ENCODE measurements around the gene DCDC2B.
"Not testable (repeated sequence)": the region's sequence is repeated elsewhere in the genome, so short reads cannot be mapped to it uniquely, and the experiment has no call there.

The DCDC2B gene

DNA sequence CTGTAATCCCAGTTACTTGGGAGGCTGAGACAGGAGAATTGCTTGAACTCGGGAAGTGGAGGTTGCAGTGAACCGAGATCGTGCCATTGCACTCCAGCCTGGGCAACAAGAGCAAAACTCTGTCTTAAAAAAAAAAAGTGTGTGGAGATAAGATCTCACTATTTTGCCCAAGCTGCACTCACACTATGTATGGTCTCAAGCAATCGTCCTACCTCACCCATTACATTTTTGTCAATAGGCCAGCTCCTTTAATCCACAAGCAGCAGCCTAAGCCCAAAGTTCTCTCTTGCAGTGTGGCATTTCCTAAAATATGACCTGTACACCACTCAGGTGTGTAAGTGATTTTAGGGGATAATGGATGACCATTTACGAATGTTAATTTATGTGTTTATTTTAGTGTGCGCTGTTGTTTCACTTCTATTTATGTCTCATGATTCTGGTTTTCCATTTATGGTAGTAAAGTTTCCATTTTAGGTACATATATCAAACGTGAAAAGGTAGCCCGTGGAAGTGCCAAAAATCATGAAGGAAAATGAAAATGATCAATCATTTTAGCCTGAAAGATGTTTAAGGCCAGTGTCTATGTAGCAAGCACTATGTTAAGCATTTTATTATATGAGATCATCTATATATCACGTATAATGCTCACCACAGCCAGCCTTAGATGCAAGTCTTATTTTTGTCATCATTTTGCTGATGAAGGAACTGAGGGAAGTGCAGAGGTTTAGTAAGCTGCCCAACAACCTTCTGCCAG, 47.8 kb downstream of the DCDC2B start:
- no peak for DNase-seq (ENCODE audit: low read depth in 2 of 2)

DNA sequence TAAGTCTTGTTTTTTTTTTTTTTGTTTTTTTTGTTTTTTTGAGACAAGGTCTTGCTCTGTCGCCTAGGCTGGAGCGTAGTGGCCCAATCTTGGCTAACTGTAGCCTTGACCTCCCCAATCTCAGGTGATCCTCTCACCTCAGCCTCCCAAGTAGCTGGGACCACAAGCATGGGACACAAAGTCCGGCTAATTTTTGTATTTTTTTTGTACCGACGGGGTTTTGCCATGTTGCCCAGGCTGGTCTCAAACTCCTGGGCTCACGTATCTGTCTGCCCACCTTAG, 48.3 kb downstream of the DCDC2B start:
- DNase-seq (ENCODE audit: low read depth in 2 of 2): no peak

DNA sequence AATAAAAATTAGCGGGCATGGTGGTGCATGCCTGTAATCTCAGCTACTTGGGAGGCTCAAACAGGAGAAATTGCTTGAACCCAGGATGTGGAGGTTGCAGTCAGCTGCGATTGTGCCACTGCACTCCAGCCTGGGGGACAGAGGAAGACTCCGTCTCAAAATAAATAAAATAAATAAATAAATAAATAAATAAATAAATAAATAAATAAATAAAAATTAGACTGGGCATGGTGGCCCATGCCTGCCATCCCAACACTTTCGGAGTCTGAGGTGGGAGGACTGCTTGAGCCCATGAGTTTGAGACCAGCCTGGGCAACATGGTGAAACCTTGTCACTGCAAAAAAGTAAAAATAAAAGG, 54.3 kb downstream of the DCDC2B start:
- not testable (repeated sequence) for DNase-seq (ENCODE audit: low read depth in 2 of 2)

DNA sequence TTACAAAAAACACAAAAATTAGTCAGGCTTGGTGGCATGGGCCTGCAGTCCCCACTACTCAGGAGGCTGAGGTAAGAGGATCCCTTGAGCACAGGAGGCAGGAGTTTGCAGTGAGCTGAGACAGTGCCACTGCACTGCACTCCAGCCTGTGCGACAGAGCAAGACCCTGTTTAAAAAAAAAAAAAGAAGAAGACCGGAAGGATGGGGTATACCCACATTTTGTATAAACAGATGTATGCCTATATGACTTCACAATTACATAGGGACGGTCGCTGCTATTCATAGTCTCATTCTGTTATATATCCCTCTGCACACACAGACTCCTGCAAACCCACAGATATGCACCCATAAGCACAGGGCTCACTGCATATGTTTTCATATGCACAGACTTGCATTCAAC, 54.9 kb downstream of the DCDC2B start:
- no peak for DNase-seq (ENCODE audit: low read depth in 2 of 2)
